Urinary bladder (tissue), 4 donors: ENCODE data around the gene PTCD2. TPM values are rescaled to one million over a fixed set of nuclear protein-coding genes. Genes with fewer than 3 reads are reported as not detected.
"Not testable (repeated sequence)": the region's sequence is repeated elsewhere in the genome, so short reads cannot be mapped to it uniquely, and the experiment has no call there.

Experiments
- DNase-seq: peaks from one replicate; pipeline ENCODE4 v3.0.0-alpha.2; 2015; ENCODE audit errors: extremely low spot score
- H3K27ac ChIP-seq: one replicate; pipeline ENCODE4 v1.5.1; 2013; ENCODE audit warnings: low read depth, mild to moderate bottlenecking, moderate library complexity
- H3K36me3 ChIP-seq: one replicate; pipeline ENCODE4 v1.6.1; 2013; ENCODE audit warnings: mild to moderate bottlenecking, moderate library complexity; ENCODE audit not compliant: insufficient read depth
- H3K4me1 ChIP-seq: one replicate; pipeline ENCODE4 v1.6.1; 2013; ENCODE audit warnings: mild to moderate bottlenecking, moderate library complexity; ENCODE audit not compliant: insufficient read depth
- H3K4me3 ChIP-seq: one replicate; pipeline ENCODE4 v1.5.1; 2013; ENCODE audit warnings: low read depth, low read length
- WGBS: extraction: QIAGEN DNeasy Blood & Tissue Kit; methylation state at CpG from one replicate; pipeline ENCODE4 v1.1.7; 2013; 5-methylcytosine and 5-hydroxymethylcytosine counted together
- polyA plus RNA-seq: library from polyadenylated mRNA; stranded (reverse); fragments of 200-250 nt; gene quantifications from one replicate; pipeline ENCODE4 v1.2.3, GENCODE V29; 2013
- total RNA-seq: library from RNA; depleted of rRNA; stranded (reverse); fragments of >200 nt; gene quantifications from one replicate; pipeline ENCODE4 v1.2.3, GENCODE V29; 2014
- donor health status: healthy with polysubstance abuse.
- donor health status: healthy.

PTCD2 gene
- total and polyA plus RNA-seq, 2 donors = 5.8 to 9.4 TPM

DNA sequence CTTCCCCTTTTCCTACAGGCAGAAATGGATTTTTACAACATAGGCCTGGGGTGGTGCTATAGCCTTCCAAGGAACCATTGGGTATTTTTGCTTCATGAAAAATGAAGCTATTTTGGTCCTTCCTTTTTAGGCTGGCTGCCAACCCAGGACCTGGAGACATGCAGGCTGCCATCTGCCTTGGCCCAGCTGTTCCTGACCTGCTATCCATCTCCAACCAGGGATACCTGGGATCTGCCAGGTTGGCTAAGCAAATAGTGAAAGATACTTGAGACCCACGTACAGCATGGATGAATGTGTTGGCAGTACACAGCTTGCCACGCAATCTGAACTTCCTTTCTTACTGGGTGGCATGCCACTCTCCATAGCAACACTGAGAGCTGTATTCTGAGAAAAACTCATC is 31.2 kb upstream of the PTCD2 start:
- Histone ChIP-seq H3K36me3 (peaks cover 3% of the 10 kb centered on the region), H3K4me3 (no peak overlapping the region), H3K4me1 (no peaks in the 10 kb centered on the region), H3K27ac (no peak overlapping the region)
- DNase-seq = no peak
- 94% methylated on average over 2 of the region's 2 CpGs for WGBS

DNA sequence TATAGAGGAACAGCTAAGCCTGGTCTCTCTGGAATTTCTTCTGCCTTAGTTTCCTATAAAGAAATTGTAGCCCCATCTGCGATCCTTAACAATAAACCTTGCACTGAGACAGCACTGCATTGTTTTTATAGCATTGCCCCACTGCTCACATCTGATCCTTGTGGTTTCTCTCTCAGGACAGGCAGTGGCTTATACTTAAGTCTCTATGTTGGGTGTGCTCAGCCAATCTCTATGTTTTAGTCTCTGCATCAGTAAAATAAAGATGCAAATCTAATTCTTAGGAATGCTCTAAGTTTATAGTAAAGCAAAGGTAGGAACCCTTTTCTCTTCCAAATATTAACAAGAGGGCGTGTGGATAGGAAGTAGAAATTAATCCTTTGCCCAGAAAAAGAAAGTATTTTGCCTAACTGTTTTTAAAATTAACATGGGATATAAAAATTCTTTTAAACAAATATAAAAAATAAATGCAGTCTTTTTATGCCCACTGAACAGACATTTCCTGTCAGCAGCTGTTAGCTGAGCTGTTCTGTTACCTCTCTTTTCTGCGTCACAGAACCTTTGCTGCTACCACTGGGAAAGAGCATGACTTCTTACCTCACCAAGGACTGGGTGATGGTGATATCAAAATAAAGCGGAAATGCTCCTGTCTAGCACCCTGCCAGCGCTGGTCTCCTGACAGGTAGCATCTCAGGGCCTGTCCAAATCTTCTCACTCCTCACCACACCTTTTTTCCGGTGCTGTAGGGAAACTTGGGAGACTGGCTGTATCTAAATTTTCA is 29.6 kb upstream of the PTCD2 start:
- Histone ChIP-seq H3K36me3 (peaks cover 5% of the 10 kb centered on the region), H3K27ac (no peak overlapping the region), H3K4me3 (no peak overlapping the region), H3K4me1 (no peaks in the 10 kb centered on the region)
- DNase-seq = no peak
- 88% methylated on average over 6 of the region's 6 CpGs for WGBS

DNA sequence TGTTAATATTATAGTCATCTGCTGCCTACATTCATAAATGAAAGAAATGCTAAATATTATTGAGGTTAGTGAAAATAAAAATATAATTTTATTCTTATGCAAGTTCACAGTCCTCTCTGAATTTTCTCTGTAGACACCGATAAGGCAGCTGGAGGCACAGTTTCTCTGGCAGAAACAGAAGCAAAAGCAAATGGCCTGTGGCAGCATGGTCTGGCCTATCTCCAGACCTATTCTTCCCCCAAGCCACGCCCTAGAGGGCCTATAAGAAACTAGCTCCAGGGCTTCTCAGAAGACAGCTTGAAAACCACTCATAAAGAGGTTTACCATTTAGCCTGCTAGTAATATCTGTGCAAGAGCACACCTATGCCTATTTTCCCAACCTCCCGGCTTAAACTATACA is 28.6 kb upstream of the PTCD2 start:
- no peak overlapping the region for H3K27ac ChIP-seq
- WGBS = 95% methylated on average over 3 of the region's 3 CpGs
- no peak overlapping the region for H3K4me3 ChIP-seq
- H3K36me3 ChIP-seq = peaks cover 6% of the 10 kb centered on the region
- H3K4me1 ChIP-seq = no peaks in the 10 kb centered on the region
- no peak for DNase-seq

DNA sequence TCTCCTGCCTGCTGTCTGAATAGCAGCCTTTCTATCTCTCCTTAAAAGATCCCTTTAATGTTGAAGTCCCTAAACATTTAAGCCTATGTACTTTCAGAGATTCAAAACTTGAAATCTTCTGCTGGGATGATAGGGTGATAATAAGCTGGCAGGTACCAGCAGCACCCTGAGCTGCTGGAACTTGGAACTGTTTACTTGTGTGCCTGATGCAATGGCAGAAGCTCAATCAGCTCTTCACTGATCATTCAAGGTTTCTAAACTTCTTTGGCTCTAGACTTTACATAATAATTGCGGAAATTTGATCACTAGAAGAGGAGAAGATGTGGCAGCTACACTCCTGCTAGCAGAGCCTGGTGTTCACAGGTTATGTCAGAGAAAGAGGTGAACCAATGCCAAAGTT is 27.8 kb upstream of the PTCD2 start:
- H3K4me3 ChIP-seq = no peak overlapping the region
- H3K36me3 ChIP-seq = peaks cover 6% of the 10 kb centered on the region
- no peaks in the 10 kb centered on the region for H3K4me1 ChIP-seq
- WGBS = 96% methylated on average over 1 of the region's 1 CpG
- DNase-seq = no peak
- H3K27ac ChIP-seq = no peak overlapping the region

DNA sequence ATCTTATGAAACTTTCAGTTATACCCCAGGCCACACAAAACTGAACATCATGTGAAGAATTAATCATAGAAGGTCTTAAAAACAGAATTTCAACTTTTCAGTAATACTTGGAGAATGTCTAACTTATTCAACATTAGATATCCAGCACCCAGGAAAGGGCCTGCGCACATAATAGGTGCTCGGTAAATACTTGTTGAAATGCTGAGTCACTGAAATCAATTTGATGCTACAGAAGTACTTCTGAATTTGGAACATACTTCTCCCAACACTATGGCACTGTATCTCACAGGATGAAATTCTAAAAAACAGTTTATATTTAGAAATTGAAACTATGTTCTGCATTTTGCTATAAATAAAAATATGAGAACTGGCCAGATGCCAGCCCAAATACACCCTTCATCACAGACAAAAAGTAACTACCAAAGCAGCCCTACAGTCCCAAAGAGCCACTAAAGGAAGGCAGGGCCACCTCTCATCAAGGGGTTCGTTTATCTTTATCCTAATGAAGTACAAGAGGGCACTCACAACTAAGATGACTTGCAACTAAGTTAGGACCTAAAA is 26.6 kb upstream of the PTCD2 start:
- peaks cover 3% of the 10 kb centered on the region for H3K36me3 ChIP-seq
- DNase-seq = no peak
- H3K4me1 ChIP-seq = no peaks in the 10 kb centered on the region
- no peak overlapping the region for H3K27ac ChIP-seq
- H3K4me3 ChIP-seq = no peak overlapping the region
- 87% methylated on average over 3 of the region's 3 CpGs for WGBS

DNA sequence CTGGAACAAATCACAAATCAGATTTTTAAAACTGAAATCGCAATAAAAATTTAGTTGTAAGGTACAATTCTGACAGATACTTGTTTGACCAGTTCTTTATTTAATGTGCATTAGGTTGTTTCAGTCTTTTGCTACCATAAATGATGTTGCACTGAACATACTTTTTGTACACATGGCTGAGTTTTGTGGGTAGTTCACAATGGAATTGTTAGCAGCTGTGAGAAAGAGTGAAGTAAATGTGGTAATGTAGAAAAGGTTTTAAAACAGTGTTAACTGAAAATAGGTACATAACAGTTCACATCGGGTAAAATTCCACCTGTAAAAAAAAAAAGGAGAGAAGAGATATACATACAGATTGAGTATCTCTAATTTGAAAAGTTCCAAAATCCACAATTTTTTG is 25.7 kb upstream of the PTCD2 start:
- no peak overlapping the region for H3K27ac ChIP-seq
- peaks cover 3% of the 10 kb centered on the region for H3K36me3 ChIP-seq
- no peak overlapping the region for H3K4me3 ChIP-seq
- 82% methylated on average over 2 of the region's 2 CpGs for WGBS
- no peaks in the 10 kb centered on the region for H3K4me1 ChIP-seq
- no peak for DNase-seq

DNA sequence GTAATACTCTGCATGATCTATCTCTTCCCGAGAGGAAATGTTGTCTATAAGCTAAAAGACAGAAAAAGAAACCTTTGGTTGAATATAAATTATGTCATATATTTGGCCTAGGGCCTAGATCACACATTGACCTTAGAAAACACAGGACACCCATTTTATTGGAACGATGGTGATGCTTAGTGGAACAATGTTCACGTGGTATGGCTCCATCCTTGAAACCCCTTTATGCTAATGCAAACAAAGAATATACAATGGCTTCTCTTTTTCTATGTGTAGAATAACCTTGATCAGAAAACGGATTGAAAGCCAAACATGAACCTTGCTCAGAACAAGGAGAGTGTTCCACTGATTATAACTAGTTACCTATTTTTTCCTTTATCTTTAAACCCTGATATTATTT is 24.6 kb upstream of the PTCD2 start:
- Histone ChIP-seq H3K27ac (no peak overlapping the region), H3K4me3 (no peak overlapping the region), H3K4me1 (no peaks in the 10 kb centered on the region), H3K36me3 (peaks cover 3% of the 10 kb centered on the region)
- DNase-seq = no peak
- 85% methylated on average over 4 of the region's 4 CpGs for WGBS

DNA sequence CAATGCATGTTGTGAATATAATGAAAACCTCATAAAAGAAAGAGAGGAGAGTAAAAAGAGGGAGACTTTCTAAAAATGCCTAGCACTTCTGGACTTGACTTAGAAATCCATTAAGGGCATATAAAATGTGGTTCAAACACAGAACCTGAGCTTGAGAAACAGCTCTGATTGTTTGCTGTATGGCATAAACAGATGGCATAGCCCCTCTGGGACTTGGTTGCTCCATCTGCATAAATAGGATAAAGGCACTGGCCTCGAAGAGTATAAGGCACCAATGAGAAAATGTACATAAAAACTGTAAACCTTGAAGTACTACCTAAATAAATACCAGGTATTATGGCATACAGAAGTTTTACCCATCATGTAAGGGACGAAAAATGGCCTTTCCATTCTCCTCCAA is 23.9 kb upstream of the PTCD2 start:
- H3K36me3 ChIP-seq = peaks cover 3% of the 10 kb centered on the region
- no peak for DNase-seq
- no peak overlapping the region for H3K27ac ChIP-seq
- no peak overlapping the region for H3K4me3 ChIP-seq
- no peaks in the 10 kb centered on the region for H3K4me1 ChIP-seq
- 85% methylated on average over 2 of the region's 2 CpGs for WGBS

DNA sequence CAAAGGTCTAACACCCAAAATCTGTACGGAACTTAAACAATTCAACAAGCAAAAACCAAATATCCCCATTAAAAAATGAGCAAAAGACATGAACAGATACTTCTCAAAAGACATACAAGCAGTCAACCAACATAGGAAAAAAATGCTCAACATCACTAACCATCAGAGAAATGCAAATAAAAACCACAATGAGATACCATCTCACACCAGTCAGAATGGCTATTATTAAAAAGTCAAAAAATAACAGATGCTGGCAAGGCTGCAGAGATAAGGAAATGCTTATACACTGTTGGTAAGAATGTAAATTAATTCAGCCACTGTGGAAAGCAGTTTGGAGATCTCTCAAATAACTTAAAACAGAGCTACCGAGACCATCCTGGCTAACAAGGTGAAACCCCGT is 22.0 kb upstream of the PTCD2 start:
- 91% methylated on average over 3 of the region's 3 CpGs for WGBS
- H3K36me3 ChIP-seq, H3K4me1 ChIP-seq, DNase-seq, H3K4me3 ChIP-seq, H3K27ac ChIP-seq: not testable (repeated sequence)

DNA sequence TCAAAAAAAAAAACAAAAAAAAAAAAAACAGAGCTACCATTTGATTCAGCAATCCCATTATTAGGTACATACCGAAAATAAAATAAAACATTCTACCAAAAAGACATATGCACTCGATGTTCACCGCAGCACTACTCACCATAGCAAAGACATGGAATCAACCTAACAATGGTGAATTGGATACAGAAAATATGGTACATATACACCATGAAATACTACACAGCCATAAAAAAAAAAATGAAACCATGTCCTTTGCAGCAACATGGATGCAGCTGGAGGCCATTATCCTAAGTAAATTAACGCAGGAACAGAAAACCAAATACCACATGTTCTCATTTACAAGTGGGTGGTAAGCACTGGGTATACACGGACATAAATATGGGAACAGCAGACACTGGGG is 21.5 kb upstream of the PTCD2 start:
- peaks cover 3% of the 10 kb centered on the region for H3K36me3 ChIP-seq
- no peaks in the 10 kb centered on the region for H3K4me1 ChIP-seq
- H3K4me3 ChIP-seq = no peak overlapping the region
- no peak for DNase-seq
- H3K27ac ChIP-seq = no peak overlapping the region
- WGBS = 98% methylated on average over 5 of the region's 5 CpGs

DNA sequence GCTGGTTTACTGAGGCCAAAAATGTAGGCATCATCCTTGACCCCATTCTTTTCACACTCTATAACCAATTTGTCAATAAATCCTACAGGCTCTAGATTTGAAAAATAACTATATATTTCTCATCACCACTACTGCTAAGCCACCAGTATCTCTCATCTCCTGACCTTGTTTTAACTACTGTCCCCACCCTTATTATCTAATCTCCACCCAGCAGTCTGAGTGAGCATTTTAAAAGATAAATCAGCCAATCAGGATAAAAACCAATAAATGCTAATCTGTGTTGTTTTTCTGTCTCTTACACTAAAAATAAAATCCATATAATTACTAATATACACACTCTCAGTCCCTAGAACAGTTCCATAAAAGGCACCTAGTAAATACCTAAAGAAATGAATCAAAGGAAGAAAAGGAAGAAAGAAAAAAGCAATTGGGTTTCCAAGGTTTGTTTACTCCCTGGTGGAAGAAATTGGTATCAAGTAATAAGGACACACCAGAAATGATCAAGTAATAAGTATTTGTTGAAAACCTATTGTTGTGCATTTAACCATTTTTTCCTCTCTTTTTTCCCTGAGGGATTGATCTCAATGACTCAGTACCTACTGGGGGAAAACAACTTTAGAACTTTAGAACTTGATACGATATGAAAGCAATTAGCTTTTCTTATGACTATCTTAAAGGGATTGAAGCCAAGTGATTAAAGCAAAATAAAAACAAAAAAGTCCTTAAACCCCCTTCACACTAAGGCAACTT is 19.4 kb upstream of the PTCD2 start:
- Histone ChIP-seq H3K4me3 (no peak overlapping the region), H3K27ac (no peak overlapping the region), H3K4me1 (no peaks in the 10 kb centered on the region), H3K36me3 (no peaks in the 10 kb centered on the region)
- no peak for DNase-seq
- 75% methylated on average over 1 of the region's 1 CpG for WGBS

DNA sequence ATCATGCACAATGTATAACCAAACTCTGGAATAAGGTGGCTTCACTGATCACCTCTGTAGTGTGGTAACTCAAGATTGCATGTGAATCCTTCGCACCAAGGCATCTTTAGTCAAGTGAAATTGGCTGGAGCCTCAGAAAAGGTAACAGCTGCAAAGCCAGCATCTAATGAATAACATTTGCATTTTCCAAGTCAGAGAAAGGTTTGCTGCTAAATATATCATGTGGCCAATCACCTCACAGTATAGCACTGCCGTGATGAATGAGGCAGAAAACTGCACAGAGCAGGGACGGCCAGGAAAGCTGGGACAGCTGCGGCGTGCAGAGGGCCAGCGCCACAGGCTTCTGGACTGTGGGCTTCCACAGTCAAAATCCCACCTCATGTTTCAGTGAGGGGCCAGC is 18.6 kb upstream of the PTCD2 start:
- no peak overlapping the region for H3K4me3 ChIP-seq
- no peaks in the 10 kb centered on the region for H3K4me1 ChIP-seq
- no peaks in the 10 kb centered on the region for H3K36me3 ChIP-seq
- DNase-seq = no peak
- 94% methylated on average over 6 of the region's 6 CpGs for WGBS
- no peak overlapping the region for H3K27ac ChIP-seq

DNA sequence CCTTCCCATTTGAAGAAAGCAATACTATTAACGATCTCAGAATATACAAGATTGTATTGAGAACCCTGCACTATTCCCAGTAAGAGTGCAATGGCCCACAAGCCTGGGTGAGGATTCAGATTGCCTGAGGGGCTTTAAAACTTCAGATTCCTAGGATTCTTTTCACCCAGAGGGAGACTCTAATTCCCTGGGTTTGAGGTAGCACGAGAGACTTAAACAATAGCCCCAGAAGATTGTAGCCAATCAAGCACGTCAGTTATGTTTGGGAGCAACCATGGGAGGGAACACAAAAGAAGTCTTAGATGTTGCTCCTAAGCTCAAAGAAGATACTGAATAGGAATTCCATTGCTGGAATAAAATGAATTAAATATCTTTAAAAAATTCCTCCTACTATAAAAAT is 18.0 kb upstream of the PTCD2 start:
- Histone ChIP-seq H3K4me1 (no peaks in the 10 kb centered on the region), H3K4me3 (no peak overlapping the region), H3K36me3 (no peaks in the 10 kb centered on the region), H3K27ac (no peak overlapping the region)
- no peak for DNase-seq
- 74% methylated on average over 3 of the region's 3 CpGs for WGBS
